GM21515 (cell line): ENCODE results near the gene IGFBP5.

Source experiments
- ATAC-seq: cut with Tn5 transposase; IDR thresholded peaks from one replicate; pipeline ENCODE4 v1.9.1; 2021; ENCODE audit not compliant: unreplicated experiment

Gene IGFBP5

GRCh38 chr2:216695401-216695821 lies at the start of gene IGFBP5:
TSS of gene IGFBP5 (minus strand) at chr2:216695549. CDS start at chr2:216694775, 774 bp downstream.
- no peak for ATAC-seq

- ATAC-seq = no peak
These were observed 48.4 kb upstream of the IGFBP5 start for GRCh38 chr2:216743781-216744180.

GRCh38 chr2:216742411-216742810 lies 47.1 kb upstream of the IGFBP5 start:
- ATAC-seq = no peak

- no peak for ATAC-seq
These were observed 45.9 kb upstream of the IGFBP5 start for GRCh38 chr2:216741223-216741593.

GRCh38 chr2:216740557-216741222 lies 45.3 kb upstream of the IGFBP5 start:
- ATAC-seq = no peak

GRCh38 chr2:216739035-216739434 lies 43.7 kb upstream of the IGFBP5 start:
- ATAC-seq = no peak

GRCh38 chr2:216737676-216738075 lies 42.3 kb upstream of the IGFBP5 start:
- ATAC-seq = no peak

GRCh38 chr2:216736326-216736725 lies 41.0 kb upstream of the IGFBP5 start:
- no peak for ATAC-seq

GRCh38 chr2:216735668-216736067 lies 40.3 kb upstream of the IGFBP5 start:
- no peak for ATAC-seq

- ATAC-seq = no peak
These were observed 39.7 kb upstream of the IGFBP5 start for GRCh38 chr2:216735086-216735485.

GRCh38 chr2:216733046-216733445 lies 37.7 kb upstream of the IGFBP5 start:
- no peak for ATAC-seq

GRCh38 chr2:216732334-216732733 lies 37.0 kb upstream of the IGFBP5 start:
- ATAC-seq = no peak

GRCh38 chr2:216731465-216731864 lies 36.1 kb upstream of the IGFBP5 start:
- ATAC-seq = no peak

- ATAC-seq = no peak
These were observed 35.5 kb upstream of the IGFBP5 start for GRCh38 chr2:216730871-216731270.

- ATAC-seq = no peak
These were observed 32.2 kb upstream of the IGFBP5 start for GRCh38 chr2:216727346-216728122.

- ATAC-seq = no peak
These were observed 28.8 kb upstream of the IGFBP5 start for GRCh38 chr2:216724190-216724589.

- ATAC-seq = no peak
These were observed 25.8 kb upstream of the IGFBP5 start for GRCh38 chr2:216721141-216721540.

GRCh38 chr2:216720722-216721121 lies 25.4 kb upstream of the IGFBP5 start:
- ATAC-seq = no peak

GRCh38 chr2:216717907-216718615 lies 22.7 kb upstream of the IGFBP5 start:
- no peak for ATAC-seq

GRCh38 chr2:216717491-216717901 lies 22.1 kb upstream of the IGFBP5 start:
- no peak for ATAC-seq

- ATAC-seq = no peak
These were observed 20.8 kb upstream of the IGFBP5 start for GRCh38 chr2:216716109-216716508.
